HepG2 (cell line): ENCODE results near the gene TRIM67. TPM values are rescaled to one million over a fixed set of nuclear protein-coding genes. Genes with fewer than 3 reads are reported as not detected.

Experiments used
- ATF4 ChIP-seq, 2 experiments: fragments of 450-650 bp in 1 of 2; sonication (generic) in 1 of 2; formaldehyde crosslinking; IDR thresholded peaks; 2 replicates each; pipeline versions ENCODE4 v1.5.0 to v1.8.0; 2020 to 2022; ENCODE audit warnings: mild to moderate bottlenecking in 1 of 2, missing genetic modification reagents in 1 of 2
- CBX1 ChIP-seq: IDR thresholded peaks from one replicate; pipeline ENCODE4 v1.6.1; 2016; ENCODE audit warnings: antibody characterized with exemption, low read depth
- HNF4A ChIP-seq: sonication (generic); formaldehyde crosslinking; IDR thresholded peaks from 2 replicates; pipeline ENCODE4 v1.4.0; 2020; ENCODE audit warnings: missing genetic modification reagents
- HOXA7 ChIP-seq: sonication (generic); formaldehyde crosslinking; IDR thresholded peaks from 2 replicates; pipeline ENCODE4 v1.8.1; 2022; ENCODE audit warnings: mild to moderate bottlenecking, missing genetic modification reagents, moderate library complexity
- IKZF4 ChIP-seq: sonication (generic); formaldehyde crosslinking; IDR thresholded peaks from 2 replicates; pipeline ENCODE4 v1.5.1; 2020; ENCODE audit warnings: borderline replicate concordance, mild to moderate bottlenecking, low read depth, missing genetic modification reagents; ENCODE audit errors: not compliant biosample characterization
- ISL2 ChIP-seq: sonication (generic); formaldehyde crosslinking; IDR thresholded peaks from 2 replicates; pipeline ENCODE4 v1.5.0; 2020; ENCODE audit warnings: missing genetic modification reagents
- KLF6 ChIP-seq: IDR thresholded peaks from 2 replicates; pipeline ENCODE4 v1.8.0; 2016; ENCODE audit warnings: missing biosample characterization, missing genetic modification reagents
- NFIC ChIP-seq: IDR thresholded peaks from 2 replicates; pipeline ENCODE4 v1.6.1; 2012; ENCODE audit warnings: mild to moderate bottlenecking, low read length, inconsistent platforms
- PAXIP1 ChIP-seq: sonication (generic); formaldehyde crosslinking; conservative IDR thresholded peaks from 2 replicates; pipeline ENCODE4 v1.4.0; 2020; ENCODE audit warnings: mild to moderate bottlenecking, missing genetic modification reagents, moderate library complexity
- SATB2 ChIP-seq: sonication (generic); formaldehyde crosslinking; IDR thresholded peaks from 2 replicates; pipeline ENCODE4 v1.5.0; 2020; ENCODE audit warnings: missing genetic modification reagents
- TBL1XR1 ChIP-seq: fragments of 150-350 bp; IDR thresholded peaks from 2 replicates; pipeline ENCODE4 v1.6.1; 2014; ENCODE audit warnings: borderline replicate concordance, low read length; ENCODE audit not compliant: partially characterized antibody
- ZFP41 ChIP-seq: sonication (generic); formaldehyde crosslinking; IDR thresholded peaks from 2 replicates; pipeline ENCODE4 v1.4.0; 2020; ENCODE audit warnings: mild to moderate bottlenecking, missing genetic modification reagents, borderline replicate concordance
- ZNF160 ChIP-seq: sonication (generic); formaldehyde crosslinking; IDR thresholded peaks from 2 replicates; pipeline ENCODE4 v1.8.0; 2022; ENCODE audit warnings: mild to moderate bottlenecking, inconsistent platforms, missing genetic modification reagents
- ZNF263 ChIP-seq: sonication (generic); formaldehyde crosslinking; IDR thresholded peaks from 2 replicates; pipeline ENCODE4 v1.4.0; 2020; ENCODE audit warnings: missing genetic modification reagents
- ZNF550 ChIP-seq: sonication (generic); formaldehyde crosslinking; IDR thresholded peaks from 2 replicates; pipeline ENCODE4 v1.4.0; 2020; ENCODE audit warnings: mild to moderate bottlenecking, missing genetic modification reagents, borderline replicate concordance
- polyA plus RNA-seq, 8 experiments: library from polyadenylated mRNA; depleted of rRNA in 3 of 8; stranded (reverse) in 7 of 8; unstranded in 1 of 8; fragments of >200 nt; fragmentation: Illumina TruSeq in 4 of 8; extraction: Trizol in 4 of 8; gene quantifications; 2 replicates each; pipeline versions ENCODE4 v1.2.1 to v1.2.3, GENCODE V29; 2011 to 2016; ENCODE audit warnings: low read depth in 4 of 8, missing spikeins in 1 of 8, mixed read lengths in 1 of 8; ENCODE audit not compliant: insufficient read depth in 1 of 8
- total RNA-seq, 5 experiments: library from RNA; depleted of rRNA; stranded (reverse); fragments of >200 nt; fragmentation: Illumina TruSeq; extraction: Trizol; gene quantifications; 2 replicates each; pipeline ENCODE4 v1.2.3, GENCODE V29; 2016; ENCODE audit warnings: low read depth in 1 of 5
- TF ChIP-seq, protein P1 (sequence below): sonication (generic); formaldehyde crosslinking; conservative IDR thresholded peaks from 2 replicates; pipeline ENCODE4 v1.5.0; 2020; ENCODE audit warnings: missing genetic modification reagents
- TF ChIP-seq, protein P2 (sequence below): sonication (generic); formaldehyde crosslinking; IDR thresholded peaks from 2 replicates; pipeline ENCODE4 v1.5.0; 2020; ENCODE audit warnings: mild to moderate bottlenecking, missing genetic modification reagents, moderate library complexity
- TF ChIP-seq, protein P3 (sequence below): sonication (generic); formaldehyde crosslinking; IDR thresholded peaks from 2 replicates; pipeline ENCODE4 v1.8.0; 2022; ENCODE audit warnings: mild to moderate bottlenecking, missing genetic modification reagents, moderate library complexity
- TF ChIP-seq, protein P4 (sequence below), 2 experiments: sonication (generic) in 1 of 2; formaldehyde crosslinking in 1 of 2; IDR thresholded peaks; 2 replicates each; pipeline versions ENCODE4 v1.4.0 to v1.6.1; 2018 to 2020; ENCODE audit warnings: missing genetic modification reagents in 2 of 2, borderline replicate concordance in 1 of 2, low read depth in 1 of 2, mild to moderate bottlenecking in 1 of 2, missing biosample characterization in 1 of 2

The TRIM67 gene
- total and polyA plus RNA-seq, 2 of the 13 experiments (the other 11 are each of a cell fraction or from before 2014, with no cell fraction given): not detected

- TF ChIP-seq PAXIP1 (CRISPR knock-in tag) (peak; percentile 79), CBX1 (no peak), ZNF550 (CRISPR knock-in tag) (no peak), TBL1XR1 (peak; percentile 56), HNF4A (CRISPR knock-in tag) (peak; percentile 37), ISL2 (CRISPR knock-in tag) (peak; percentile 81), SATB2 (no peak), NFIC (peak; percentile 70; the same call in 1 of the 2 replicates), HOXA7 (CRISPR knock-in tag) (no peak), KLF6 (CRISPR knock-in tag) (0 out of 2 replicates have a peak, but pooled peaks have one; percentile 27), ZNF160 (no peak), ZFP41 (CRISPR knock-in tag) (no peak), ZNF263 (CRISPR knock-in tag) (no peak), ATF4 (CRISPR knock-in tag; IDR thresholded peaks at IDR 0.05) (no peak), IKZF4 (no peak)
- TF ChIP-seq, protein P1, sequence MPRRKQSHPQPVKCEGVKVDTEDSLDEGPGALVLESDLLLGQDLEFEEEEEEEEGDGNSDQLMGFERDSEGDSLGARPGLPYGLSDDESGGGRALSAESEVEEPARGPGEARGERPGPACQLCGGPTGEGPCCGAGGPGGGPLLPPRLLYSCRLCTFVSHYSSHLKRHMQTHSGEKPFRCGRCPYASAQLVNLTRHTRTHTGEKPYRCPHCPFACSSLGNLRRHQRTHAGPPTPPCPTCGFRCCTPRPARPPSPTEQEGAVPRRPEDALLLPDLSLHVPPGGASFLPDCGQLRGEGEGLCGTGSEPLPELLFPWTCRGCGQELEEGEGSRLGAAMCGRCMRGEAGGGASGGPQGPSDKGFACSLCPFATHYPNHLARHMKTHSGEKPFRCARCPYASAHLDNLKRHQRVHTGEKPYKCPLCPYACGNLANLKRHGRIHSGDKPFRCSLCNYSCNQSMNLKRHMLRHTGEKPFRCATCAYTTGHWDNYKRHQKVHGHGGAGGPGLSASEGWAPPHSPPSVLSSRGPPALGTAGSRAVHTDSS (CRISPR knock-in tag): no peak
- TF ChIP-seq, protein P2, sequence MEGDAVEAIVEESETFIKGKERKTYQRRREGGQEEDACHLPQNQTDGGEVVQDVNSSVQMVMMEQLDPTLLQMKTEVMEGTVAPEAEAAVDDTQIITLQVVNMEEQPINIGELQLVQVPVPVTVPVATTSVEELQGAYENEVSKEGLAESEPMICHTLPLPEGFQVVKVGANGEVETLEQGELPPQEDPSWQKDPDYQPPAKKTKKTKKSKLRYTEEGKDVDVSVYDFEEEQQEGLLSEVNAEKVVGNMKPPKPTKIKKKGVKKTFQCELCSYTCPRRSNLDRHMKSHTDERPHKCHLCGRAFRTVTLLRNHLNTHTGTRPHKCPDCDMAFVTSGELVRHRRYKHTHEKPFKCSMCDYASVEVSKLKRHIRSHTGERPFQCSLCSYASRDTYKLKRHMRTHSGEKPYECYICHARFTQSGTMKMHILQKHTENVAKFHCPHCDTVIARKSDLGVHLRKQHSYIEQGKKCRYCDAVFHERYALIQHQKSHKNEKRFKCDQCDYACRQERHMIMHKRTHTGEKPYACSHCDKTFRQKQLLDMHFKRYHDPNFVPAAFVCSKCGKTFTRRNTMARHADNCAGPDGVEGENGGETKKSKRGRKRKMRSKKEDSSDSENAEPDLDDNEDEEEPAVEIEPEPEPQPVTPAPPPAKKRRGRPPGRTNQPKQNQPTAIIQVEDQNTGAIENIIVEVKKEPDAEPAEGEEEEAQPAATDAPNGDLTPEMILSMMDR (CRISPR knock-in tag): no peak
- TF ChIP-seq, protein P3, sequence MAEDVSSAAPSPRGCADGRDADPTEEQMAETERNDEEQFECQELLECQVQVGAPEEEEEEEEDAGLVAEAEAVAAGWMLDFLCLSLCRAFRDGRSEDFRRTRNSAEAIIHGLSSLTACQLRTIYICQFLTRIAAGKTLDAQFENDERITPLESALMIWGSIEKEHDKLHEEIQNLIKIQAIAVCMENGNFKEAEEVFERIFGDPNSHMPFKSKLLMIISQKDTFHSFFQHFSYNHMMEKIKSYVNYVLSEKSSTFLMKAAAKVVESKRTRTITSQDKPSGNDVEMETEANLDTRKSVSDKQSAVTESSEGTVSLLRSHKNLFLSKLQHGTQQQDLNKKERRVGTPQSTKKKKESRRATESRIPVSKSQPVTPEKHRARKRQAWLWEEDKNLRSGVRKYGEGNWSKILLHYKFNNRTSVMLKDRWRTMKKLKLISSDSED: no peak
- TF ChIP-seq, protein P4, sequence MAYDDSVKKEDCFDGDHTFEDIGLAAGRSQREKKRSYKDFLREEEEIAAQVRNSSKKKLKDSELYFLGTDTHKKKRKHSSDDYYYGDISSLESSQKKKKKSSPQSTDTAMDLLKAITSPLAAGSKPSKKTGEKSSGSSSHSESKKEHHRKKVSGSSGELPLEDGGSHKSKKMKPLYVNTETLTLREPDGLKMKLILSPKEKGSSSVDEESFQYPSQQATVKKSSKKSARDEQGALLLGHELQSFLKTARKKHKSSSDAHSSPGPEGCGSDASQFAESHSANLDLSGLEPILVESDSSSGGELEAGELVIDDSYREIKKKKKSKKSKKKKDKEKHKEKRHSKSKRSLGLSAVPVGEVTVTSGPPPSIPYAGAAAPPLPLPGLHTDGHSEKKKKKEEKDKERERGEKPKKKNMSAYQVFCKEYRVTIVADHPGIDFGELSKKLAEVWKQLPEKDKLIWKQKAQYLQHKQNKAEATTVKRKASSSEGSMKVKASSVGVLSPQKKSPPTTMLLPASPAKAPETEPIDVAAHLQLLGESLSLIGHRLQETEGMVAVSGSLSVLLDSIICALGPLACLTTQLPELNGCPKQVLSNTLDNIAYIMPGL (CRISPR knock-in tag; IDR thresholded peaks at IDR 0.05; ENCODE audit: borderline replicate concordance in 1 of 2, low read depth in 1 of 2): no peak
Observed at GRCh38 chr1:231236208-231236591, 74.3 kb downstream of the TRIM67 start (continued).
